OCI-LY7 (cell line): ENCODE data around the gene IGF2BP2.

Source experiments
- CTCF ChIP-seq: fragments of 200-600 bp; sonication (generic); conservative IDR thresholded peaks from 2 replicates; pipeline ENCODE4 v1.5.1; 2014; ENCODE audit warnings: mild to moderate bottlenecking, antibody characterized with exemption, low read length, moderate library complexity, mixed read lengths
- EZH2phosphoT487 ChIP-seq: fragments of 200-600 bp; sonication (generic); IDR thresholded peaks from 2 replicates; pipeline ENCODE4 v1.6.1; 2018; ENCODE audit warnings: low read depth, borderline replicate concordance, mild to moderate bottlenecking, mixed run types, antibody characterized with exemption, low read length, moderate library complexity, mixed read lengths

- TF ChIP-seq CTCF (no peak), EZH2phosphoT487 (no peak)
Measured at GRCh38 chr3:185796431-185797107, 28.3 kb downstream of the IGF2BP2 start.
